BJ (cell line): Measurements from ENCODE around the gene RAD9A. TPM values are rescaled to one million over a fixed set of nuclear protein-coding genes. Genes with fewer than 3 reads are reported as not detected.

Source experiments
- CTCF ChIA-PET: fragments of 350-600 bp; formaldehyde crosslinking; extraction: SDS; loops from one replicate; lab custom pipeline; 2021; ENCODE audit warnings: antibody characterized with exemption, inconsistent platforms; lab: Yijun Ruan, JAX
- POLR2A ChIA-PET: fragments of 300-600 bp; sonication (Branson Sonifier 250); formaldehyde crosslinking; extraction: SDS; loops from one replicate; lab custom pipeline; 2021; ENCODE audit warnings: antibody characterized with exemption; lab: Charles Lee
- DNase-seq: peaks from one replicate; pipeline ENCODE4 v3.0.0-alpha.2; 2011; ENCODE audit warnings: low read depth
- H3K27me3 ChIP-seq: 2 replicates; pipeline ENCODE4 v1.6.0; 2011; ENCODE audit warnings: low read length; ENCODE audit not compliant: control insufficient read depth, insufficient read depth
- H3K36me3 ChIP-seq: 2 replicates; pipeline ENCODE4 v1.5.1; 2011; ENCODE audit warnings: low read length; ENCODE audit not compliant: control insufficient read depth, insufficient read depth
- H3K4me3 ChIP-seq: 2 replicates; pipeline ENCODE4 v1.5.1; 2011; ENCODE audit warnings: low read depth, mild to moderate bottlenecking, control low read depth, low read length
- polyA plus RNA-seq: library from polyadenylated mRNA; depleted of rRNA; stranded (reverse); fragments of >200 nt; gene quantifications from 2 replicates; pipeline ENCODE4 v1.2.3, GENCODE V29; 2011
- TF ChIP-seq, protein P1 (sequence below): IDR thresholded peaks from 2 replicates; pipeline ENCODE4 v1.5.1; 2011; ENCODE audit warnings: low read depth, mild to moderate bottlenecking, control low read depth, inconsistent platforms, low read length, moderate library complexity; ENCODE audit not compliant: insufficient read depth

Gene RAD9A
- polyA plus RNA-seq, 1 experiment = 10.7 TPM

DNA sequence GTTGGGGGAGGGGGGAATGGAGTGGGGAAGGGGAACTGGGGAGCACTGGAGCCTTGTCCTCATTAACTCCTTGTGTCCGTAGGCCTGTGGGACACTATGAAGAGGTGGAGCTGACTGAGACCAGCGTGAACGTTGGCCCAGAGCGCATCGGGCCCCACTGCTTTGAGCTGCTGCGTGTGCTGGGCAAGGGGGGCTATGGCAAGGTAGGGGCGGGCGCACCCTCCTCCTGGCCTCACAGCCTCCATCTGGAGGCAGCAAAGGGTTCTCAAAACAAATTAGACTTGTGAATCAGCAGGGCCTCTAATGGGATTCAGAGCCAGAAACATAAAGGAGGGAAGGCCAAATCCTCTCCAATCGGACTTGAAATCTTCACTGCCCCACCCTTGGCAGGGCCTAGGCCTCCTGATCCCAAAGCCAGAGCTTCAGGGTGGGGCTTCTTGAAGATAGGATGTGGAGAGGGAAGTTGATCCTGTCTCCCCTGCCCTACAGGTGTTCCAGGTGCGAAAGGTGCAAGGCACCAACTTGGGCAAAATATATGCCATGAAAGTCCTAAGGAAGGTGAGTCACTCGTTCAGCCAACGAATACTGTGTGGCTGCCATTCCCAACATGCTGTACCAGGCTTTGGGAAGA lies 37.4 kb downstream of the RAD9A start:
- no peak for DNase-seq
- TF ChIP-seq, protein P1, sequence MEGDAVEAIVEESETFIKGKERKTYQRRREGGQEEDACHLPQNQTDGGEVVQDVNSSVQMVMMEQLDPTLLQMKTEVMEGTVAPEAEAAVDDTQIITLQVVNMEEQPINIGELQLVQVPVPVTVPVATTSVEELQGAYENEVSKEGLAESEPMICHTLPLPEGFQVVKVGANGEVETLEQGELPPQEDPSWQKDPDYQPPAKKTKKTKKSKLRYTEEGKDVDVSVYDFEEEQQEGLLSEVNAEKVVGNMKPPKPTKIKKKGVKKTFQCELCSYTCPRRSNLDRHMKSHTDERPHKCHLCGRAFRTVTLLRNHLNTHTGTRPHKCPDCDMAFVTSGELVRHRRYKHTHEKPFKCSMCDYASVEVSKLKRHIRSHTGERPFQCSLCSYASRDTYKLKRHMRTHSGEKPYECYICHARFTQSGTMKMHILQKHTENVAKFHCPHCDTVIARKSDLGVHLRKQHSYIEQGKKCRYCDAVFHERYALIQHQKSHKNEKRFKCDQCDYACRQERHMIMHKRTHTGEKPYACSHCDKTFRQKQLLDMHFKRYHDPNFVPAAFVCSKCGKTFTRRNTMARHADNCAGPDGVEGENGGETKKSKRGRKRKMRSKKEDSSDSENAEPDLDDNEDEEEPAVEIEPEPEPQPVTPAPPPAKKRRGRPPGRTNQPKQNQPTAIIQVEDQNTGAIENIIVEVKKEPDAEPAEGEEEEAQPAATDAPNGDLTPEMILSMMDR = no peak
- no peaks in the 10 kb centered on the region for H3K27me3 ChIP-seq
- ChIA-PET CTCF (interaction anchor here (0.6 to 1.0 kb wide), 3 partner anchors 23 to 166 kb away, joined by 3 to 4 read pairs (median 3); no protein-coding TSS in a partner anchor), POLR2A (no interaction called here)
- H3K4me3 ChIP-seq = peak overlapping the region; percentile 98
- peaks cover 24% of the 10 kb centered on the region for H3K36me3 ChIP-seq

DNA sequence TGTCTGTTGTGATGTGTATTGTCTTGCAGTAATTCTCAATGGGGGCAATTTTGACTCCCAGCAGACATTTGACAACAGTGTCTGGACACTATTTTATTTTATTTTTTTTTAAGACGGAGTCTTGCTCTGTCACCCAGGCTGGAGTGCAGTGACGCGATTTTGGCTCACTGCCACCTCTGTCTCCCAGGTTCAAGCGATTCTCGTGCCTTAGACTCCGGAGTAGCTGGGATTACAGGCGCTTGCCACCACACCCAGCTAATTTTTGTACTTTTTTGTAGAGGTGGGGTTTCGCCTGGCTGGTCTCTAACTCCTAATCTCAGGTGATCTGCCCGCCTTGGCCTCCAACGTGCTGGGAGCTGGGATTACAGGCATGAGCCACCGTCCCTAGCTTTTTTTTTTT lies 37.9 kb downstream of the RAD9A start:
- peaks cover 27% of the 10 kb centered on the region for H3K36me3 ChIP-seq
- ChIA-PET CTCF (interaction anchor here (0.7 kb wide), 1 partner anchor 60 kb away, joined by 3 read pairs; no protein-coding TSS in a partner anchor), POLR2A (no interaction called here)

DNA sequence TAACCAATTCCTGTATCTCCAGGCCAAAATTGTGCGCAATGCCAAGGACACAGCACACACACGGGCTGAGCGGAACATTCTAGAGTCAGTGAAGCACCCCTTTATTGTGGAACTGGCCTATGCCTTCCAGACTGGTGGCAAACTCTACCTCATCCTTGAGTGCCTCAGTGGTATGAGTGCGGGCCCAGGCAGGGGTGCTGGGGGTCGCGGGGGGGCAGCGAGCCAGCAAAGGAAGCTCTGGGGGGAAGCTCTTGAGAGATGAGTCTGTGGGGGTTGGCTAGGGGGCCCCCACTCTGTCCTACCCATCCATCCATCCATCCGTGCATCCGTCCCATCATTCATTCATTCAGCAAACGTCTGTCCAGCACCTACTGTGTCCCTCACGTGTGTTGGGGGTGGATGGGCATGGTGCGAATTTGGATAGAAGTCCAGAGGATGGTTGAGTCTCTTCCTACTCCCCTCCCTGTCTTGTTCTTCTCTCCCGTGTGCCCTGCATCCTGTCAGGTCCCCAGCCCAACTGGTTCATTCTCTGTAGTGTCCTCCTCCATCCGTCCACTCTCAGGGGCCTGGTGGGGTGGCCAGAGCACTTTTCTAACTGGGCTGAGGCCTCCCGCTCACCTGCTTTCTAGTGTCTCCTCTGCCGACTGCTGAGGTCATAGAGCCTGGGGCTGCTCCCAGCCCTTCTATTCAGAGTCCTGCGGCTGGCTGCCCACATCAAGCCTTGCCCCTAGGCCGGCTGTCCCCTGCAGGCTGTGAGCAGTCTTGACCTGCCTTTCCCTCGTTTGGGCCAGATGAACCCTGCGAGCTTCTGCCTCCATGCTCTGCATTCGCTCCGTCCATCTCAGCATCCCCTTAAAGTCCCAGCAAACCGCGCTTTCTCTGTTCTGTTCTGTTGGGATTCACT lies 39.8 kb downstream of the RAD9A start:
- TF ChIP-seq, protein P1 = no peak
- H3K36me3 ChIP-seq = peaks cover 32% of the 10 kb centered on the region
- H3K4me3 ChIP-seq = no peak overlapping the region
- POLR2A ChIA-PET = no interaction called here
- DNase-seq = no peak
- H3K27me3 ChIP-seq = no peaks in the 10 kb centered on the region
- CTCF ChIA-PET = no interaction called here

More for the DNA sequence above, 37.9 kb downstream of the RAD9A start:
- no peak for DNase-seq
- H3K27me3 ChIP-seq = no peaks in the 10 kb centered on the region
- TF ChIP-seq, protein P1 = no peak
- no peak overlapping the region for H3K4me3 ChIP-seq

DNA sequence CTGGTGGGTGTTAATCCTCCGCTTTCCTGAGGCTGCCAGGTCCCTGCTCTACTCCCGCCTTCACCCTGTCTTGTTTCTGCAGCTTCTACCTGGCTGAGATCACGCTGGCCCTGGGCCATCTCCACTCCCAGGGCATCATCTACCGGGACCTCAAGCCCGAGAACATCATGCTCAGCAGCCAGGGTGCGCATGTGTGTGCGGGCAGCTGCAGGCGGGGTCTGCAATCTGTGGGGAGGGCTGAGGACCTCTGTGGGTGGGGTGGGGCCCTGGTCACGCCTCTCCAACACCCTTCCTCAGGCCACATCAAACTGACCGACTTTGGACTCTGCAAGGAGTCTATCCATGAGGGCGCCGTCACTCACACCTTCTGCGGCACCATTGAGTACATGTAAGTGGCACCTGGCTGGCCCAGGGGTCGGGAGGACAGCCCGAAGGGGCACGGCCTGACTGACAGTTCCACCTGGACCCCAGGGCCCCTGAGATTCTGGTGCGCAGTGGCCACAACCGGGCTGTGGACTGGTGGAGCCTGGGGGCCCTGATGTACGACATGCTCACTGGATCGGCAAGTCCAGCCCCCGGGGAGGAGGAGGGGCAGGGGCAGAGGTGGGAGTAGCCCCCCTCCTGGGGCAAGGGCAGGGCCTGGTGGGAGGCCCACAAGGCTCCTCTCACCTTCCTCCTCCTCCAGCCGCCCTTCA lies 41.0 kb downstream of the RAD9A start:
- no peak overlapping the region for H3K4me3 ChIP-seq
- peaks cover 33% of the 10 kb centered on the region for H3K36me3 ChIP-seq
- no peaks in the 10 kb centered on the region for H3K27me3 ChIP-seq
- CTCF ChIA-PET = no interaction called here
- TF ChIP-seq, protein P1 = no peak
- POLR2A ChIA-PET = no interaction called here
- no peak for DNase-seq
